T-helper 2 cell treated with Interferon-gamma antibody and Interleukin-4, amounts not matched to agents 100 ng/mL and 5 ng/mL, for 36 hours (primary cell): Measurements from ENCODE around the gene CCR1. TPM values are rescaled to one million over a fixed set of nuclear protein-coding genes. Genes with fewer than 3 reads are reported as not detected.

Source experiments
- intact Hi-C: fragments of 100-400 bp; cut with micrococcal nuclease; formaldehyde crosslinking; loops from one replicate; pipeline ENCODE4 v1.15.1; 2023
- total RNA-seq: library from RNA; stranded (reverse); gene quantifications from 2 replicates; pipeline ENCODE4 v1.2.3, GENCODE V29; 2022

Gene CCR1
- 3.7 TPM in 2 replicates for total RNA-seq

- intact Hi-C loops = loop anchor here (2.0 to 10.0 kb wide), 3 partner anchors 111 to 263 kb away; partner anchors contain the start of genes CCR5 and CXCR6
Measured at GRCh38 chr3:46208167-46208704, at the start of gene CCR1. TSS of gene CCR1 (minus strand) at chr3:46208313. CDS start at chr3:46204313, 4,000 bp downstream.

- intact Hi-C loops = no loop called here
Measured at GRCh38 chr3:46252980-46253379, 44.9 kb upstream of the CCR1 start.

- intact Hi-C loops = no loop called here
Measured at GRCh38 chr3:46245146-46245545, 37.0 kb upstream of the CCR1 start.

- intact Hi-C loops = no loop called here
Measured at GRCh38 chr3:46243560-46243959, 35.4 kb upstream of the CCR1 start.

GRCh38 chr3:46242120-46242519 lies 34.0 kb upstream of the CCR1 start, which contains the start of gene CCR3:
TSS of gene CCR3 (plus strand) at chr3:46242460. CDS start at chr3:46265159, 22,699 bp downstream.
- intact Hi-C loops = no loop called here

GRCh38 chr3:46239952-46240351 lies 31.8 kb upstream of the CCR1 start:
- intact Hi-C loops = no loop called here

GRCh38 chr3:46239301-46239938 lies 31.3 kb upstream of the CCR1 start:
- intact Hi-C loops = no loop called here

GRCh38 chr3:46238386-46238785 lies 30.3 kb upstream of the CCR1 start:
- intact Hi-C loops = no loop called here

- intact Hi-C loops = no loop called here
Measured at GRCh38 chr3:46236294-46237054, 28.4 kb upstream of the CCR1 start.

GRCh38 chr3:46235425-46235824 lies 27.3 kb upstream of the CCR1 start:
- intact Hi-C loops = no loop called here

- intact Hi-C loops = no loop called here
Measured at GRCh38 chr3:46233194-46233593, 25.1 kb upstream of the CCR1 start.

GRCh38 chr3:46231323-46231722 lies 23.2 kb upstream of the CCR1 start:
- intact Hi-C loops = no loop called here

GRCh38 chr3:46228260-46229242 lies 20.4 kb upstream of the CCR1 start:
- intact Hi-C loops = loop anchor here (5.0 kb wide), 1 partner anchor 144 kb away; the partner anchor contains the start of gene CCR5

- intact Hi-C loops = no loop called here
Measured at GRCh38 chr3:46222435-46223161, 14.5 kb upstream of the CCR1 start.

GRCh38 chr3:46221938-46222337 lies 13.8 kb upstream of the CCR1 start:
- intact Hi-C loops = no loop called here

- intact Hi-C loops = no loop called here
Measured at GRCh38 chr3:46221391-46221790, 13.3 kb upstream of the CCR1 start.

GRCh38 chr3:46218196-46218709 lies 10.1 kb upstream of the CCR1 start:
- intact Hi-C loops = no loop called here

- intact Hi-C loops = no loop called here
Measured at GRCh38 chr3:46215810-46216414, 7.8 kb upstream of the CCR1 start.

- intact Hi-C loops = loop anchor here (5.0 kb wide), 1 partner anchor 62 kb away; no protein-coding TSS in a partner anchor
Measured at GRCh38 chr3:46214751-46215352, 6.7 kb upstream of the CCR1 start.
